Measurements from ENCODE around the gene REM1.
A peak's percentile ranks its signal among the peaks of the same experiment; 100 is the strongest.
"Not testable (repeated sequence)": the region's sequence is repeated elsewhere in the genome, so short reads cannot be mapped to it uniquely, and the experiment has no call there.

Gene REM1

GRCh38 chr20:31474758-31475427 lies at the start of gene REM1, which contains the start of gene DEFB124:
REM1 (plus strand) TSS chr20:31475288; CDS start chr20:31476446, 1,158 bp downstream.
DEFB124 (minus strand) TSS chr20:31475127; CDS start chr20:31473013, 2,114 bp downstream.
- DNase-seq (ENCODE audit: low read depth in 2 of 2), result no peak

DNA sequence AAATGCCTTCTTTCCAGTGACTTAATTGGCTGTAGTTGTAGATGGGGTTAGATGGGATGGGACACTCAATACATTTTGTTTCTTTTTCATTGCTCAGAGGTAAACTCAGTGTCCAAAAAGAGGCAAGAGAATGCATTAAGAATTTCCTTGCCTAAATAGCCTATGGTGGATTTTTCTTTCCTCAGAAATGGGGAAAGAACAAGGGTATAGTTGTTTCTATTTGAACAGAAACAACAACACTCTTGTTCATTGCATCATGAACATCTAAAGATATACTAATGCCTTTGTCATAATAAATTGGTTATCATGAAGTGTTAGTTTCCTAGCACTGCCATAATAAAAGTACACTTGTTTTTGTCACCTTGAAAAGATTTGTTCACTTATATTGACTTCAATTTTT lies 49.3 kb upstream of the REM1 start:
- DNase-seq (ENCODE audit: low read depth in 2 of 2), result no peak

GRCh38 chr20:31426891-31427551 lies 48.1 kb upstream of the REM1 start:
- not testable (repeated sequence) for DNase-seq (ENCODE audit: low read depth in 2 of 2)

DNA sequence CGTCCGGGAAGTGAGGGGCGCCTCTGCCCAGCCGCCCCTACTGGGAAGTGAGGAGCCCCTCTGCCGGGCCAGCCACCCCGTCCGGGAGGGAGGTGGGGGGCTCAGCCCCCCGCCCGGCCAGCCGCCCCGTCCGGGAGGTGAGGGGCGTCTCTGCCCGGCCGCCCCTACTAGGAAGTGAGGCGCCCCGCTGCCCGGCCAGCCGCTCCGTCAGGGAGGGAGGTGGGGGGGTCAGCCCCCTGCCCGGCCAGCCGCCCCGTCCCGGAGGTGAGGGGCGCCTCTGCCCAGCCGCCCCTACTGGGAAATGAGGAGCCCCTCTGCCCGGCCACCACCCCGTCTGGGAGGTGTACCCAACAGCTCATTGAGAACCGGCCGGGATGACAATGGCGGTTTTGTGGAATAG lies 47.5 kb upstream of the REM1 start:
- not testable (repeated sequence) for DNase-seq (ENCODE audit: low read depth in 2 of 2)

DNA sequence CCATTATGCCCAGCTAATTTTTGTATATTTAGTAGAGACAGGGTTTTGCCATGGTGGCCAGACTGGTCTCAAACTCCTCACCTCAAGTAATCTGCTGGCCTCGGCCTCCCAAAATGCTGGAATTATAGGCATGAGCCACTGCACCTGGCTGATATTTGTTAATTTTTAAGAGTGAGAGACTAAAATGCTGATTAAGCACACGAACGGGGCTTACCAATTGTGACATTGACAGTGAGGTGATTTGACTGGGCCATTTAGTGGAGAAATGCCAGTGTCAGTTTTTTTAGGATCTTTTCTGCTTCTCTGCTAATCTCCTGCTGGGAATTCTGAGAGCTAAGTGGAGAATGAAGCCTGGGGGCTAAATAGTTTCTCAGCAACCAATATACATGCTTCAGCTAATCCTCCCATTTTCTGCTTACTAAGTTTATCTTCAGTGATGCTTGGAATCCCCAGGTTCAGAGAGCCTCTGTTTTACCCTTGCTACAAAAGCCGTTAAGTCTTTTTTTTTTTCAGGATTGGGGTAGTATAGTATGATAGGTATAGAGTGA lies 44.4 kb upstream of the REM1 start:
- no peak for DNase-seq (ENCODE audit: low read depth in 2 of 2)

DNA sequence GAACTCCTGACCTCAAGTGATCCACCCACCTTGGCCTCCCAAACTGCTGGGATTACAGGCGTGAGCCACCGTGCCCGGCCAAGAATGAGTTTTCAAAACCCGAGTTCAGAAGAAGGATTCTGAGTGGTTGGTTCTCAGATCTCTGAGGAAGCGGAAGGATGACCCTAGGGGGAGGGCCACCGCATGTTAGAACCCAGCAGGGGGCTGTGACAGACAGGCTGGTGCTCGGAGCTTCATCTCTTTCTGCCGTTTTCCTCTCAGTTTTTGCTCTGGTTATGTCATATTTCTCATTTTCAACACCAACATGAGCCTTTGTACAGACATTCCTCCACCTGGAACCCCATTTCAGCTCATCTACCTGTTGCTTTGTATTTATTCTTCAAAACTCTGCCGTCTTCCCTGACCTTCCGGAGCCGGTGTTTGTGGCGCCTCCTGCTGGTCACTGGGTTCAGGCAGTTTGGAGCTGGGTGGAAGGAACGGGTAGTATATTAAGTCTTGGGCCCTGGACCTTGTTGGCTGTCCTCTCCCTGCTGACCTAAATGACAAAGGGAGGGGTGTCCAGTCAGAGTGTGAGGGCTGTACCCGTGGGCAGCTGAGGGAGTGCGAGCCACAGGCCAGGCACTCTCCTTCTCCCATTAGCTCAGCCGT lies 35.0 kb upstream of the REM1 start, which contains the start of gene DEFB123:
TSS of gene DEFB123 (plus strand) at position 621 of the 648 bp plus-strand sequence. CDS start 67 bp downstream, outside the sequence.
- DNase-seq (ENCODE audit: low read depth in 2 of 2), result peak in 1 of 2 donors; percentile 23

GRCh38 chr20:31446084-31446819 lies 28.8 kb upstream of the REM1 start:
- no peak for DNase-seq (ENCODE audit: low read depth in 2 of 2)

- DNase-seq (ENCODE audit: low read depth in 2 of 2), result no peak
Measured at GRCh38 chr20:31449511-31450414, 25.3 kb upstream of the REM1 start.

DNA sequence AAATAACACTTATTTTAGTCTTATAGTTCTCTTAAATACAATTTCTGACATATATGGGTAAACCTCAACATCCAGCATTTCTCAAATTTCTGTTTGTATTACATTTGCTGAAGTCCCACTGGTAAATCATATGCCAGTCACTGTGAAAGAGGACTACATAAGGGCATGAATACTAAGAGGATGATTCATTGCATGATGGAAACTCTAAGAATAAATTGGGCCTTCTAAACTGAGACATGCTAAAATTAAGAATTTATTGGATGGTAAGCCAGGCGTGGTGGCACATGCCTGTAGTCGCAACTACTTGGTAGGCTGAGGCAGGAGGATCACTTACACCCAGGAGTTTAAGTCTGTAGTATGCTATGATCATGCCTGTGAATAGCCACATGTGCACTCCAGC lies 22.5 kb upstream of the REM1 start:
- no peak for DNase-seq (ENCODE audit: low read depth in 2 of 2)

- no peak for DNase-seq (ENCODE audit: low read depth in 2 of 2)
Measured at GRCh38 chr20:31454361-31454760, 20.7 kb upstream of the REM1 start.

GRCh38 chr20:31470946-31471345 lies 4.1 kb upstream of the REM1 start:
- not testable (repeated sequence) for DNase-seq (ENCODE audit: low read depth in 2 of 2)

DNA sequence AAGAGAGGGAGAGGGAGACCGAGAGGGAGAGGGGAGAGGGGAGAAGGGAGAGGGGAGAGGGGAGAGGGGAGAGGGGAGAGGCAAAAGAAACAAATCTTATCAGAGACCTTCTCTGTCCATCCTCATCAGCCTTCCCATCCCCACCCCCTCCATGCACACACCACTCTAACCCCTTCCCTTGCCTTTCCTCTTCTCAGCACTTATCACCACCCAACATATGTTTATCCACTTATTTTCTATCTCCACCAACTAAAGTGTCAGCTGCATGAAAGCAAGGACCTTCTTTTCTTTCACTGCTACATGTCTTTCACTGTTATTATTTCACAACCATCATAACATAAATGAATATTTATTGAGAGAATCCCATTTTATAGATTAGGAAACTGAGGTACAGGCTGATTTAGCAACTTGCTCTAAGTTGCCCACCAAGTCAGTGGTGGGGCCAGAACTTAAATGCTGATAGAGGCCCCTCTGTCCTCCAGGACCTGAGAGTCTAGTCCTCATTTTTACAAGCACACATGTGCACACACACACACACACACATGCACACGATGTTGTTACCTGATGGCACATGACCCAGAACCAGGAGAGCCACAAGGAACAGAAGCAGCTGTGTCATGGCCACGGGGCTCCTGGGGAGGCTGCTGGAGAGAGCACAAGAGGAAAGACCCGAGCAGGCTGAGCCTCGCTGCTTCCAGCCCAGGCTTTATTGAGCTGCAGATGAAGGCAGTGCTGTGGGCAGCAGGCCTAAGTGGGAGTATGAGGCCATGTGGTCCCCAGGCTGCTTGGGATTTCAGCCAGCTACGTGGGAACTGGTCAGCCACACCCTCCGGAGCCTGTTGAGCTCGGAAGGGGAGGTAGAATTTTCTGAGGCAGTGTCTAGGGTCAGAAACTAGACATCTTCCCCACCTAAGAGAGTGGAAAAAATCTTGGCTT lies 2.4 kb upstream of the REM1 start:
- no peak for DNase-seq (ENCODE audit: low read depth in 2 of 2)

GRCh38 chr20:31473331-31474096 lies 1.6 kb upstream of the REM1 start:
- no peak for DNase-seq (ENCODE audit: low read depth in 2 of 2)

DNA sequence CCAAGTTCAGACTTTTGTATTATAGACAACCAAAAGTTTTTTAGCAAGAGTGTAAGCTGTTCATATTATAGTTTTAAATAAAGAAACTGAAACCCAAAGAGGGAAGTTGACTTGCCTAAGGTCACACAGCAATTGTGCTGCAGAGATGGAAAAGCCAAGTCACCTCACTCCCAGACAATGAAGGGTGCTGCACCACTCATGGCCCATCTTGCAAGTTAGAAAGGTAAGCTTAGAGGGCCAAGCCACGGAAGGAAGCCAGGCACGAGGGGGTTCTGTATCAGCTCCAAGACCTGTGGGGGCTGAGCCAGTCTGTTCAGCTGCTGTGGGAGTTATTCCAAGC lies 1.0 kb upstream of the REM1 start:
- no peak for DNase-seq (ENCODE audit: low read depth in 2 of 2)

DNA sequence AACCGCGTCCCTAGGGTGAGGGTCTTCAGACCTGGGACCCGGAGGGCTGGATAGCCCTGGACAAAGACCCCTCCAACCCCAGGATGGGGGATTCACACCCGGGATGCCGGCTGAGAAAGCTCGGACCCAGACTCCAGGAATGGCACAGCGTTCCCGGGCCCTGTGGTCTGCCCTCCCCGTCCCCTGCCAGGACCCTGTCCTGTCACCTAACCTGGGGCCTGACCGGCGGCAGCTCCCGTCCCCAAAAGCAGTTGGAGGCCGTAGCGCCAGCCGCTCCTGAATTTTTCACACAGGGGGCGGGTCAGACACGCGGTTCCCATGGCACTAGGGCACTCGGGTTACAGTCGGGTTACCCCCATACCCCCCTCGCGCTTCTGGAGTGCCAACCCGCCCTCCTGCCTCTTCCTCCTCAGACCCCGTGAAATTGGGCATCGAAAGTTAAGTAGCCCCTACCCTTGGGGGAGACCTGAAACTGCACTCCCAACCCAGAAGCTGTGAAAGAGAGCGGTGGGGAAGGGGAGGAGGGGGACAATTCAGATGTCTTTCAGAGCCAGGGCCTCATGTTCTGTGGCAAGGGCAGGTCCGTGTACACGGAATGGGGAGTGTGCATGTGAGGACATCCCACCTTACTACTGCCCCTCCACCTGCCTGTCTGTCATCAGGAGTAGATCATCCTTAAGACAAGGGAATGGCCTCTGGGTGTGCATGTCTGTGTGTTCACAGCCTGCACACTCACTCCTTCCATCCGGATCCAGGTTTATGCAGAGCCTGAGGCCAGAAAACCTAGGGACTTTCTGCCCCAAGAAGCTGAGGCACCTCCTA lies 595 bp downstream of the REM1 start:
- DNase-seq (ENCODE audit: low read depth in 2 of 2), result no peak

GRCh38 chr20:31476294-31476585 lies 1.2 kb downstream of the REM1 start:
- no peak for DNase-seq (ENCODE audit: low read depth in 2 of 2)

DNA sequence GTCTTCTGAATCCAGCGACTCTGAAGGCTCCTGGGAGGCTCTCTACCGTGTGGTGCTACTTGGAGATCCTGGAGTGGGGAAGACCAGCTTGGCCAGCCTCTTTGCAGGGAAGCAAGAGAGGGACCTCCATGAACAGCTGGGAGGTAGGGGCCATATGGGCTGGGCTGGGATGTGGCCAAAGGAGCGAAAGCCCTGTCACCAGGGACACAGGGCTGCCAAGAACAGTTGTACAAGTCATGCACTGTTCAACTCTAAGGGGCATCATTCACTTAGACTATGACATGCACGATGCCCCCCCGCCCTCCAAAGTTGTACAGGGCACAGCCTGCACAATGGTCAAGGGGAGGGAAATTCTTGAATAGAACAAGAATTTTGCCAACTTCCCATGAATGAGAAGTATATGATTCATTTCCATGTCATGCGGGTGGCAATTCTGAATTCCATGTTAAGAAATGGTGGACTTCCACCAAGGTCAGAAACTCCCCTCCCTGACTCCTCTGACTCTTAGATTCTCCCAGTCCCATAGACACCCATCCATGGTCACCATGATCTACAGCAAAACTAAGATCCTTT lies 1.6 kb downstream of the REM1 start:
- DNase-seq (ENCODE audit: low read depth in 2 of 2), result no peak

DNA sequence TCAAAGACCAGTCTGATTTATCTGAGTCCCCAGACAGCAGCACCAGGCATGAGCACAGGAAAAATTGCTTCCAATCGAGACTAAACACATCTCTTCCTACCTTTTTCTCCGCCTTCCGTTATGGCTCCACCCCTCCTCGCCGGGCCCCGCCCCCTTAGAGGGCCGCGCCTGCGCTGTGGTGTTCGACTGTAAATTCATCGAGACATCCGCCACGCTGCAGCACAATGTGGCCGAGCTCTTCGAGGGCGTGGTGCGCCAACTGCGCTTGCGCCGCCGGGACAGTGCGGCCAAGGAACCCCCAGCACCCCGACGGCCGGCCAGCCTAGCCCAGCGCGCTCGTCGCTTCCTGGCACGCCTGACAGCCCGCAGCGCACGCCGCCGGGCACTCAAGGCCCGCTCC lies 8.9 kb downstream of the REM1 start:
- peak in 1 of 2 donors; percentile 12 for DNase-seq (ENCODE audit: low read depth in 2 of 2)
